GM11168 (cell line): Measurements from ENCODE around the gene BAAT.
"Not testable (repeated sequence)": the region's sequence is repeated elsewhere in the genome, so short reads cannot be mapped to it uniquely, and the experiment has no call there.

Experiments
- in situ Hi-C: fragments of 300-500 bp; cut with MboI; formaldehyde crosslinking; loops from one replicate; pipeline ENCODE4 v1.12.0; 2022; ENCODE audit warnings: low sequenced_read_pairs; ENCODE audit not compliant: unreplicated experiment

Gene BAAT

DNA sequence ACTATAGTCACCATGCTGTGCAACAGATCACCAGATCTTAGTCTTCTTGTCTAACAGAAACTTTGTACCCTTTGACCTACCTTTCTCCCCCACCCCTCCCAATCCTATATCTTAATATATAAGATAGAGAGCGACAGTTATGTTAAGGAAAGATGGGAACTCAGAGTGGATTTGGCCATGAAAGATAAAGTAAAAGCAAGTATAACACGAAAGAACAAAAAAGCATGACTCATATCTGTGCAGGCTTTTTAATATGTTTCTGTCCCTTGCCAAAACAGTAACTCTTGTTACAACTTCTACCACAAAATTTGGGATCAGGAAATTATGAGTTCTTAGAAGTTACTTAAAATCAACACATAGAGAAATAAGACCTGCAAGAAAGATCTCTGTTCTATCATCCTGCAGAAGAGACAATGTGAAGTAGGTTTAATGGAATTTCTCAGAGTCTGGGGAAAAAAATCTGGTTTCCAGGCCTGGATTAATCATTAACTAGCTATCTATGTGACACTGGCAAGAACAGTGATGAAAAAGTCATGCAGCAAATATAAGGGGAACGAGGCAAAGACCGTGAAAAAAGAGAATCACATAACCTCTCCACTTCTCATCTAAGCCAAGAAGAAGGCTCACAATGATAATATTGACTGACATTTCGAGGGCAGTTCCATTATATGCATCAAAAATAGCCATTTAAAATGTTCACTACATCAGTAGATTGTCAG lies 18.6 kb downstream of the BAAT start:
- in situ Hi-C loops: no loop called here

GRCh38 chr9:101365181-101365580 lies 19.6 kb downstream of the BAAT start:
- in situ Hi-C loops: no loop called here

DNA sequence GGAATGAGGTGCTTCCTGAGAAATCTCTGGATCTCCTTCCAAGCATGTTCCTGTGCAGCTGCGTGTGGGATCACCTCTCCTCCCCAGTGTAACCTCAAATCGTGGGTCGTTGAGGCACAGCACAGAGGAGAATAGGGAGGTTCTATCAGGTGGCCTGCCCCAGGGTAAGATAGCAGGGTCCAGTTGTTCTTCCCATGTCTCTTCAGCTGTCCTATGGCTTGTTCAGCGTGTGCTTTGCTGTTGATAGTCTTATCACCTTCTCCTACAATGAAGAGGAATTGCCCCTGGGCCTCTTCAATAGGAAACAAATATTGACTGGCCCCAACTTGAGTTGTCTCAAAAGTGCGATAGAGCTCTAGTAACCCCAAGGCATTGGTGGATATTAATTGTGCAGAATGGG lies 22.4 kb downstream of the BAAT start:
- in situ Hi-C loops: no loop called here

GRCh38 chr9:101360647-101361046 lies 24.2 kb downstream of the BAAT start:
- in situ Hi-C loops: no loop called here

DNA sequence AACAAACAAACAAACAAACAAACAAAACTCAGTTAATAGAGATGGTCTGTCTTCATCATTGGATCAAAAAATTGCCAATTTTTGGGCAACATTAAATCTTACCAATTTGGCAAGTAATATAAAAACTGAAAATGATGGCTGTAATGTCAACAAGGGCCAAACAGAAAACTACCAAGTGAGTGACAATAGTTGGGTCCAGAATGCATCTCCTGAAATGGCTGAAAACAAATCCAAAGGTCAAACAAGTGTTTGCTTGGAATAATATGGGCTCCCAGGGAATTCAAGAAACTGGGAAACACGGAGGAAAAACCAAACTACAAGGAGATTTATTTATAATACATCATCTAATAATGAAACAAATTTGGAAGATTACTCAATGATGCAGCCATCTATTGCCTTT lies 25.1 kb downstream of the BAAT start:
- in situ Hi-C loops: no loop called here

- in situ Hi-C loops: no loop called here
These were observed 28.2 kb downstream of the BAAT start for GRCh38 chr9:101356619-101357018.

DNA sequence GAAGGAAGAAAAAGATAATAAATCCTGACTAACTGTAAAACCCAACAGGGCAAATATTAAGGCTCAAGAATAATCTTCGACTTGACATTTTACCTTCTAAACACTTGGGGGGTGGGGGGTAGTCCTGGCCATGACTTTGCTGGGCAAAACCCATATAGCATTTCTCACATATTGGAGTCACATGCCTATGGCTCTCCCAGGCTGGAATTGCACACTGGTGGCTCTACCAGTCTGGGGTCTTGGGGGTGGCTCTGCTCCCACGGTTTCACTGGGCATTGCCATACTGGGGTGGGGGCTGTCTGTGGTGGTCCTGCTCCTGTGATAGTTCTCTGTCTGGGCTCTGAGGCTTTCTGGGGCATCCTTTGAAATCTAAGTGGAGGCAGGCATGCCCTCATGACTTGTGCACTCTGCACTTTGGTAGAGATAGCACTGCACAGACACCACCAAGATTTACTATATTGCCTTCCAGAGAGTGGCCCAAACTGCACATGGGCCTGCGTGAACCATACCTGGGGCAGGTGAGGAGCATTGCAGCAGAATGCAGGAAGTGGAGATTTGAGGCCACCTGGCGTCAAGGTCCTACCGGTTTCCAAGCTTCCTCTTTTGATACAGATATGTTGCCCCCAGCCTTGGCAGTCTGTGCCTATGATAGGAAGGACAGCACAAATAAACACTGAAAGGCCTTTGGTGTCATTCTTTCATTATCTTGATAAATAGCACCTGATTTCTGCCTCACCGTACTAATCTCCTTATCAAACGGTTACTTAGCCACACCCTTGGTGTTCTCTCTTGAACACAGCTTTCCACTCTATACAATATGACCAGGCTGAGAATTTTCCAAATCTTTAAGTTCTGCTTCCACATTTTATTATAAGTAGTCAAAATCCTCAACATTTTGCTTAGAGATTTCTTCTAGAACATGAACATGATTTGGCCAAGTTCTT lies 29.8 kb downstream of the BAAT start:
- in situ Hi-C loops: no loop called here

DNA sequence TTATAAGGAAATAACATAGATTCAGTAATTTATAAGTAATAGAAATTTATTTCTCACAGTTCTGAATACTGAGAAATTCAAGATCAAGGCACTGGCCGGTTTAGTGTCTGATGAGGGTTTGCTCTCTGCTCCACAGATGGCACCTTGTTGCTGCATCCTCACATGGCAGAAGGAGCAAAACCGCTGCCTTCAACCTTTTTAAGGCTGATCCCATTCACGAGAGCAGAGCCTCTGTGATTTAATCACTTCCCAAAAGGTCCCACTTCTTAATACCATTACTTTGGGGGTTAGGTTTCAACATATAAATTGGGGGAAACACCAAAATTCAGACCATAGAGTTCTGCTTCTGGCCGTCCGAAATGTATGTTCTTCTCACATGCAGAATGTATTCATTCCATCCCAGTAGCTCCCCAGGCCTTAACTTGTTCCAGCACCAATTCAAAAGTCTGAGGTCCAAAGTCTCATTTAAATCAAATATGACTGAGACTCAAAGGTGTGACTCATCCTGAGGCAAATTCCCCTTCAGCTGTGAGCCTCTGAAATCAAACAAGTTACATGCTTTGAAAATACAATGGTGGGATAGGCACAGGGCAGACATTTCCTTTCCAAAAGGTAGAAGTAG lies 30.6 kb downstream of the BAAT start:
- in situ Hi-C loops: no loop called here

DNA sequence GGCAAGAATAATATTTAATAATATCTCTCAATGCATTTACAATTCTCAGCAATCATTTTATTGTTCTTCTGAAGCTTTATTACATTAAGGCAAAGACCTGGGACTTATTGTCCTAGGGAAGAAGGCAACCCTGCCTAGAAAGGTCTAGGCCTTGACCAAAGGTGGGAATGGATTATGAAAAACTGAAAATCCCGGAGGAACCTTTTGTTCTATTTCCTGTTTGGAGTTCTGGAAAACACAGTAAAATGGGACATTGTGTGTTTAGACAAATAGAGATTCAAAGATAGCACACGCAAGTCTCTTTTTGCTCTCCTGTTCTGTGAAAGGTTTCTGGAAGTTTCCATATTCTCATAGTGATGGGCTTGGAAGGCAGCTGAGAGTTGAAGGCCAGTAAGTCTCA lies 31.1 kb downstream of the BAAT start:
- in situ Hi-C loops: no loop called here

- in situ Hi-C loops: no loop called here
These were observed 31.8 kb downstream of the BAAT start for GRCh38 chr9:101352892-101353463.

GRCh38 chr9:101350285-101350684 lies 34.5 kb downstream of the BAAT start:
- in situ Hi-C loops: no loop called here

DNA sequence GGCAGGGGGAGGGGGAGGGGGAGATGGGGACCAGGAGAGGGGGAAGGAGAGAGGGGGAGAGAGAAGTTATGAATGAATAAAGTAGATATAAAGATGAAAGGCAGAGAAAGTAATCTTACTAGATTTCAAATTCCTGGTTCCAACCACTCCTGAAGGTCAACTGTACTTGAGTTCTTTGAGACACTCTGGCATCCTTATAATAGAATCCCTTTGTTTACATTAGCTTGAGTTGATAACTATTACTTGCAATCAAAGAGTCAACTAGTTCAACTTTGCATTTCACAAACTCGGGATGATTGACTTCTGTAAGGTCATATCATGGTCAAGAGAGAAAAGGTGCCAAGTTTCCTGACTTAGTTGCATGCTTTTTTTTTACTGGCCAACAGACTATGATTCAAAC lies 42.2 kb downstream of the BAAT start:
- in situ Hi-C loops: no loop called here

GRCh38 chr9:101341958-101342357 lies 42.8 kb downstream of the BAAT start:
- in situ Hi-C loops: no loop called here

DNA sequence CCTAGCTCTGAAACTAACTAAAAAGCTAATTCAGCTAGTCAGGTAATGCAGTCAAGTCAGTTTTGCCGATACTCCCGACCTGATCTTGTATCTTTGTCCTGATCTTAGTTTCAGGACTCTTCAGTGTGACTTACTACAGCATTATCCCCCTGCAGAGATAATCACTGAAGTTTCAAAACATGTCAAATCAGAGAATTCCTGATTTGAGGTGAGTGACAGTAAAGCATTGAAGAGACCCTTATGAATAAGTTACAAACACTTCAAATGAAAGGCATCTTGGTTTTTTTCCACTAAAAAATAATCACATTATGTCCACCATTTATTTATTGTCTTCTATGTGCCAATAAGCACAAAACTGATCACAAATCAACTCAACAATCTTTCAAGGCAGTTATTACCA lies 47.6 kb downstream of the BAAT start:
- in situ Hi-C loops: no loop called here

- in situ Hi-C loops: no loop called here
These were observed 48.7 kb downstream of the BAAT start for GRCh38 chr9:101336091-101336490.

DNA sequence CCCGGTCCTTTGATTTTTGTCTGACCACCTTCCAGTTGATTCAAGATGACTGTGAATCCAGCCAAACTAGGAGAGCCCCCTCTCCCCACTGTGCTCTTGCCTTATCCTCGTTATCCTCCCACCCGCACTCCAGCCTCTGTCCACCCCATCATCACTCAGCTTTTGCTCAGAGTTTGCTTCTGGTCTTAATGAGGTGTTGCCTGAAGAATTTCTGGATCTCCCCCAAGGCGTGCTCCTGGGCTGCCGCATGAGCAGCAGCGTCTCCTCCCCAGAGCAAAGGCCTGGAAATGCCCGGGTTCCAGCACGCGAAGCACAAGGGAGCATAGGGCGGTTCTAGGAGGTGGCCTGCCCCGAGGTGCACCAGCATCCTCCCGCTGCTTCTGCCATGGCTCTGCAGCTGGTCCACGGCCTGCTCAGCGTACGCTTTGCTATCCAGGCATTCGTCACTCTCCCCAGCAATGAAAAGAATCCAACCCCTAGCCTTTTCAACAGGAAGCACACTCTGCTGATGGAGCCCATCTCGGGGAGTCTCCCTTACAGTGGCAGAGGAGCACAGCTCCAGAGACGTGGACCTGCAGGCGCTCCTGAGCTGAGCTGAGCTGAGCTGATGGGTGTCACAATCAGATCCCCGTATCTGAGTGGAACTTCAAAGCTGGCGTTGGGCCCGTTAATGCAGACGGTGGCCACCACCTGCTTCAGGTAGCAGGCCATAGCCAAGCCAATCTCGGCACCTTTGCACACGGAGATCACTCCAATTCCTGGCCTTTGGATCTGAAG lies 50.7 kb downstream of the BAAT start:
- in situ Hi-C loops: no loop called here

GRCh38 chr9:101333490-101333889 lies 51.3 kb downstream of the BAAT start:
- in situ Hi-C loops: no loop called here

DNA sequence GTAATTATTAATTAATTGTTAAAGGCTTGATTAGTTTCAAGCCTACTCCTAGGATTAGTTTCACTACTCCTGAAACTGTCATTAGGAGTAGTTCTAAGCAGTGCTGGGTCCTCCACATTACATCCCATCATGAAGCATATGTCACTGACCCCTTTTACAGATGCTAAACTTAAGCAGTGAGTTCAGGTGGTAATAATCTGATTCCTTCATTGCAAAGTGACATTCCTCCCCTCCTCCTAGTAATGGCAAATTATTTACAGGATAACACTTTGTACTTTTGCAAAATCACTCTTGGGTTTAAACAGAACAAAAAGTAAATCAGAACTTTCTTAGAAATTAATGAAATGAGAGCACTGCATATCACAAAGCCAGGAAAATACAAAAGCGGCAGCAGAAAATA lies 52.4 kb downstream of the BAAT start:
- in situ Hi-C loops: no loop called here

GRCh38 chr9:101327422-101327909 lies 57.3 kb downstream of the BAAT start:
- in situ Hi-C loops: not testable (repeated sequence)

- in situ Hi-C loops: no loop called here
These were observed 58.3 kb downstream of the BAAT start for GRCh38 chr9:101326501-101326900.
